Stimulated activated CD4-positive, alpha-beta T cell treated with anti-CD3 and anti-CD28 coated beads, Interleukin-1b, Interleukin-23, amount 100 ng/mL, for 1 hour (primary cell): Measurements from ENCODE around the gene STIP1.
"Not testable (repeated sequence)": the region's sequence is repeated elsewhere in the genome, so short reads cannot be mapped to it uniquely, and the experiment has no call there.

Experiments
- DNase-seq, 2 donors: peaks; one replicate each; pipeline ENCODE4 v3.0.0-alpha.2; 2020; ENCODE audit warnings: low read depth in 2 of 2

STIP1 gene

GRCh38 chr11:64157631-64158394 is 28.2 kb upstream of the STIP1 start:
- no peak for DNase-seq

- DNase-seq = no peak
These were observed 24.9 kb upstream of the STIP1 start for GRCh38 chr11:64161037-64161436.

GRCh38 chr11:64162769-64163168 is 23.2 kb upstream of the STIP1 start:
- DNase-seq = not testable (repeated sequence)

GRCh38 chr11:64163951-64164350 is 22.0 kb upstream of the STIP1 start:
- DNase-seq = no peak

- DNase-seq = no peak
These were observed 21.3 kb upstream of the STIP1 start for GRCh38 chr11:64164392-64165312.

- DNase-seq = no peak
These were observed 20.5 kb upstream of the STIP1 start for GRCh38 chr11:64165481-64165841.

GRCh38 chr11:64165842-64166635 is 19.9 kb upstream of the STIP1 start, which contains the start of gene MACROD1:
TSS of gene MACROD1 (minus strand) at chr11:64166113. CDS start at chr11:64165994, 119 bp downstream.
- peak; percentile 38 to 71 for DNase-seq

- DNase-seq = no peak
These were observed 15.6 kb upstream of the STIP1 start for GRCh38 chr11:64170419-64170818.

GRCh38 chr11:64173616-64174355 is 12.2 kb upstream of the STIP1 start:
- no peak for DNase-seq

GRCh38 chr11:64176751-64177150 is 9.2 kb upstream of the STIP1 start:
- no peak for DNase-seq

GRCh38 chr11:64178203-64178602 is 7.8 kb upstream of the STIP1 start:
- DNase-seq = no peak

GRCh38 chr11:64178951-64179639 is 6.9 kb upstream of the STIP1 start:
- no peak for DNase-seq

- DNase-seq = no peak
These were observed 5.1 kb upstream of the STIP1 start for GRCh38 chr11:64180891-64181290.

GRCh38 chr11:64181506-64182411 is 4.2 kb upstream of the STIP1 start:
- no peak for DNase-seq

- DNase-seq = no peak
These were observed 2.1 kb upstream of the STIP1 start for GRCh38 chr11:64183890-64184289.

GRCh38 chr11:64185175-64185692 is 737 bp upstream of the STIP1 start:
- no peak for DNase-seq

GRCh38 chr11:64186492-64187165 is 658 bp downstream of the STIP1 start:
- DNase-seq = no peak

GRCh38 chr11:64192434-64192833 is 6.5 kb downstream of the STIP1 start:
- DNase-seq = no peak

GRCh38 chr11:64196626-64197025 is 10.7 kb downstream of the STIP1 start:
- DNase-seq = no peak
